Measurements from ENCODE around the gene NEK2.
"Not testable (repeated sequence)": the region's sequence is repeated elsewhere in the genome, so short reads cannot be mapped to it uniquely, and the experiment has no call there.

Gene NEK2

DNA sequence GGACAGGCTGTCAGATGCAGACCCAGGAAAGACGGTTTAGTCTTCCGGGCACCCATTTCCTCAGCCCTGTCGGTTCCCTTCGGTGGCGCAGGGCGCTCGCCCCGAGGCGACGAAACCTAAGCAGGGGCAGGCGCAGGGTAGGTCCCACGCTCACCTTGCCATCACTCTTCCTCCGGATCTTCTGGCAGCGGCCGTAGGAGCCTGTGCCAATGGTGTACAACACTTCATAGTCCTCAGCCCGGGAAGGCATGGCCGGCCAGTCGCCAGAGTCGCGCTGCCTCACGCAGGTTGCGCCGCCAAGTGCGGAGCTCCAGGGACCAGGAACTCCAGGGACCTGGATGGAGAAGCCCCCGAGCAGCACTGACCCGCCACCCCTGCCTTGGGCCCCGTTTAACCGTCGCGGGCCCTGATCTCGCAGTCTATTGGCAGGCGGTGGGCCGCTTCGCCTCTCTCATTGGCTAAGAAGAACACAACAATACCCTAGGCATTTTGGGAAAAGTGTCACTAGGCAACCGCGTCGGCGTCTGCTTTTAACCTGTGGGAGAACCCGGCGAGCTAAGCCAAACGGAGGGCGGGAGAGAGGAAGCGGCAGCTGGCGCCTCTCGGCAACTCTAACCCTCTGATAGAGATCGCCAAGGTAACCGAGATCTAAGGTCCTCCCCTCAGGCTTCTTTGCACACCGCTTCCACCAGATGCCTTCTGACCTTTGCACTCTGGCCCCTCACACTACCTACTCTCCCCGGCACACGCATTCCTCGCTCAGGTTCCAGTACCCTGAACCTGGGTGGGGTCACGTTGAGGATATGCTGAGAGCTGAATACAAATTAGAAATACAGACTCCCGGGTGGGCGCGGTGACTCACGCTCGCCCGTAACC, at the start of gene NEK2:
Gene NEK2 (minus strand): TSS at position 392 of the 876 bp plus-strand sequence. CDS start 142 bp downstream, at position 250.
- DNase-seq (ENCODE audit: low read depth in 2 of 2): peak; percentile 89 to 94
- no peak for TF ChIP-seq CTCF (IDR thresholded peaks at IDR 0.05; ENCODE audit: low read depth, low read length)
- peak within 1 kb of the TSS; percentile 59 to 84 for H3K4me3 ChIP-seq (replicated peaks in 1 of 2; ENCODE audit: low read depth in 2 of 2, low read length in 2 of 2)

DNA sequence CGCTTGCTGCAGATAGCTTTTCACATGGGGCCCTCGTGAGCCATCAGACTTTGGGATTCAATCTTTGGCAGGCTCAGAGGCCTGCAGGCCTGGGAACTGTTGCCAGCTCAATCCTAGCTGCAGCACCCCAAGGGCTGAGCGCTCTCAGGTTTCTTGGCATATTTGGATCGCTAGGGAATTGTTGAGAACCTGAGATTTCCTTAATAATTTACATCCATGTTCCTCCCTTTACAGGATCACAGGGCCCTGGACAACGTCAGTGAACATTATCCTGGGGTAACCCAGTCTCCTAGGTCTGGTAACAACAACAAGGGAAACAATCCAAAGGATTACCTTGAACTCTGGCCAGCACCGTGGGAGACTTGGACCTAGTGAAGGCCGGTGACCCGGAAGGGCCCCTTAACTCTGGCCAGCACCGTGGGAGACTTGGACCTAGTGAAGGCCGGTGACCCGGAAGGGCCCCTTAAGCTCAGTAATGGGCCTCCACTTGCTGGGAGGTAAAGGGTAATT, 49.3 kb upstream of the NEK2 start:
- no peak for TF ChIP-seq CTCF (IDR thresholded peaks at IDR 0.05; ENCODE audit: low read depth, low read length)
- H3K4me3 ChIP-seq (replicated peaks in 1 of 2; ENCODE audit: low read depth in 2 of 2, low read length in 2 of 2): no peak overlapping the region
- peak in 1 of 2 donors; percentile 61 for DNase-seq (ENCODE audit: low read depth in 2 of 2)

DNA sequence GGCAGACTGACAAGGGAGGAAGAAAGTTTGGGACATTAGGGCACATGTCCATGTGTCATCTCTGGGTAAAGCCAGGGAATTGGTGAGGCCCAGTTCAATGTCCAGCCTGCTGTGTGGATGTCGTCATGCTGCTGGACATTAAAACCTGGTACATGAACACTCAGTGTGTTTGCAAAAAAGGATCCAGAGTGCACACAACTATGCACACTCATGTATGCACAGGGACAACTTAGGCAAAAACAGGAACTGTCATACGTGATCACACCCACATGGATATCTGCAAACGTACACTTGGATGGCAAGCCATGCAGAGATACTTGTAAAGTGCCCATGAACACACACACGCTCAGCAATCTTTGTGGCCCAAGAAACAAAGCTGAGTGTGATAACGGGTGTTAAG, 47.9 kb upstream of the NEK2 start:
- no peak for DNase-seq (ENCODE audit: low read depth in 2 of 2)
- no peak for TF ChIP-seq CTCF (IDR thresholded peaks at IDR 0.05; ENCODE audit: low read depth, low read length)
- no peak overlapping the region for H3K4me3 ChIP-seq (replicated peaks in 1 of 2; ENCODE audit: low read depth in 2 of 2, low read length in 2 of 2)

- H3K4me3 ChIP-seq (replicated peaks in 1 of 2; ENCODE audit: low read depth in 2 of 2, low read length in 2 of 2): no peak overlapping the region
- no peak for DNase-seq (ENCODE audit: low read depth in 2 of 2)
- no peak for TF ChIP-seq CTCF (IDR thresholded peaks at IDR 0.05; ENCODE audit: low read depth, low read length)
Measured at GRCh38 chr1:211722277-211723175, 47.1 kb upstream of the NEK2 start.

DNA sequence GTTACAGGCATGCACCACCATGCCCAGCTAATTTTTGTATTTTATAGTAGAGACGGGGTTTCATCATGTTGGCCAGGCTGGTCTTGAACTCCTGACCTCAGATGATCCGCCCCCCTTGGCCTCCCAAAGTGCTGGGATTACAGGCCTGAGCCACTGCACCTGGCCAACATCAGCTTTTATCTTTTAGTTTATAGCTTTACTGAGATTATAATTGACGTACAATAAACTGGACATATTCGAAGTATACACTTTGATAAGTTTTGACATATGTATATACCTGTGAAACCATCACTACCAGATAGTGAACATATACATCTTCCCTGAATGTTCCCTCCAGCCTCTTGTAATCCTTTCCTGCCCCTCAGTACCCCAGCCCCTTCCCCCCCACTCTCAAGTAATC, 41.1 kb upstream of the NEK2 start:
- H3K4me3 ChIP-seq (replicated peaks in 1 of 2; ENCODE audit: low read depth in 2 of 2, low read length in 2 of 2); DNase-seq (ENCODE audit: low read depth in 2 of 2): not testable (repeated sequence)

DNA sequence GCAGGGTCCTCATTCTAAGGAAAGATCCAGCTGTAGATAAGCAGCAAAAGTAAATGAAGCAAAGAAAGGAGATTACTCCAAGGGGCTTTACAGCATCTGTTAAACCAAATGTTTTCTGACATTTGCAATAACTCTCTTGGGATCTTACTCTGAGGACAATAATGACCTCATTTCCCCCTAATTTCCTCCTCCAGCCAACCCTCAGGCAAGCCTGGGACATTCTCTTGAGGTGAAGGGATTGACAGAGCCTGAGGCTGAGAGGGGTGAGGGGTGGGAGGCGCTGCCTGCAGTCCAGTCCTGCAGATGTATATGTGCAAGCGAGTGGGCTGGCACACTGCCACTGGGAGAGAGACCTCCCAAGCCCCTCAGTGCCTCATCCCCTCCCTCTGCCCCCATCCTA, 40.5 kb upstream of the NEK2 start:
- no peak overlapping the region for H3K4me3 ChIP-seq (replicated peaks in 1 of 2; ENCODE audit: low read depth in 2 of 2, low read length in 2 of 2)
- DNase-seq (ENCODE audit: low read depth in 2 of 2): no peak
- TF ChIP-seq CTCF (IDR thresholded peaks at IDR 0.05; ENCODE audit: low read depth, low read length): no peak

- TF ChIP-seq CTCF (IDR thresholded peaks at IDR 0.05; ENCODE audit: low read depth, low read length): no peak
- H3K4me3 ChIP-seq (replicated peaks in 1 of 2; ENCODE audit: low read depth in 2 of 2, low read length in 2 of 2): no peak overlapping the region
- no peak for DNase-seq (ENCODE audit: low read depth in 2 of 2)
Measured at GRCh38 chr1:211714154-211714553, 38.7 kb upstream of the NEK2 start.
